Endodermal cell (in vitro differentiated cells): ENCODE results near the gene AGAP3. TPM values are rescaled to one million over a fixed set of nuclear protein-coding genes. Genes with fewer than 3 reads are reported as not detected.

ENCODE experiments used
- DNase-seq: peaks from one replicate; pipeline ENCODE4 v3.0.0-alpha.2; 2017
- H3K27ac ChIP-seq: 2 replicates; pipeline ENCODE4 v1.5.1; 2013; ENCODE audit warnings: mild to moderate bottlenecking, low read depth, low read length, moderate library complexity
- H3K27me3 ChIP-seq: 2 replicates; pipeline ENCODE4 v1.6.1; 2013; ENCODE audit warnings: mild to moderate bottlenecking, low read length, moderate library complexity; ENCODE audit not compliant: insufficient read depth, control insufficient read depth, poor library complexity, severe bottlenecking
- H3K36me3 ChIP-seq: 2 replicates; pipeline ENCODE4 v1.7.0; 2013; ENCODE audit warnings: mild to moderate bottlenecking, low read length, moderate library complexity; ENCODE audit not compliant: control insufficient read depth, insufficient read depth
- H3K4me1 ChIP-seq: one replicate; pipeline ENCODE4 v1.7.0; 2013; ENCODE audit warnings: low read length; ENCODE audit not compliant: control insufficient read depth, insufficient read depth
- H3K4me3 ChIP-seq: 2 replicates; pipeline ENCODE4 v1.5.1; 2013; ENCODE audit warnings: mild to moderate bottlenecking, low read length, moderate library complexity
- H3K9ac ChIP-seq: 2 replicates; pipeline ENCODE4 v1.6.1; 2013; ENCODE audit warnings: mild to moderate bottlenecking, low read length, moderate library complexity; ENCODE audit not compliant: poor library complexity, severe bottlenecking; ENCODE audit errors: extremely low read depth
- H3K9me3 ChIP-seq: 2 replicates; pipeline ENCODE4 v1.6.1; 2013; ENCODE audit warnings: mild to moderate bottlenecking, low read length, moderate library complexity; ENCODE audit not compliant: control insufficient read depth
- H3K27ac Mint-ChIP-seq: 2 replicates; pipeline ENCODE4 v1.8.0; 2020; ENCODE audit warnings: mixed read lengths
- H3K27me3 Mint-ChIP-seq: 2 replicates; pipeline ENCODE4 v1.8.0; 2021; ENCODE audit warnings: mild to moderate bottlenecking, mixed read lengths; ENCODE audit not compliant: insufficient read depth
- H3K36me3 Mint-ChIP-seq: 2 replicates; pipeline ENCODE4 v1.8.0; 2020; ENCODE audit warnings: low read depth, mixed read lengths
- H3K4me1 Mint-ChIP-seq: 2 replicates; pipeline ENCODE4 v1.8.0; 2020; ENCODE audit warnings: mixed read lengths
- H3K4me3 Mint-ChIP-seq: 2 replicates; pipeline ENCODE4 v1.8.0; 2020; ENCODE audit warnings: mild to moderate bottlenecking, moderate library complexity, mixed read lengths
- H3K9me3 Mint-ChIP-seq: 2 replicates; pipeline ENCODE4 v1.8.0; 2020; ENCODE audit warnings: mild to moderate bottlenecking, mixed read lengths
- CTCF ChIP-seq: fragments of 200-600 bp; sonication (generic); conservative IDR thresholded peaks from 2 replicates; pipeline ENCODE4 v1.5.0; 2021; ENCODE audit warnings: antibody characterized with exemption, mild to moderate bottlenecking
- WGBS, 2 experiments: methylation state at CpG; one replicate each; pipeline versions ENCODE4 v1.1.5 to v1.1.7; 2013; ENCODE audit warnings: missing lambda C conversion rate in 2 of 2, mixed read lengths in 1 of 2; ENCODE audit not compliant: insufficient coverage in 1 of 2, insufficient read length in 1 of 2; 5-methylcytosine and 5-hydroxymethylcytosine counted together
- total RNA-seq, 2 donors: library from RNA; stranded (reverse); fragmentation: NEBNext Ultra II Directional in 1 of 2; extraction: Animal tissue kit (Norgen Biotek cat#: 25700) in 1 of 2; gene quantifications; 2 replicates in 1 of 2; 3 replicates in 1 of 2; pipeline ENCODE4 v1.2.1, GENCODE V29; 2021

Gene AGAP3
- total RNA-seq, 2 donors from 2014 or later: 113 to 116 TPM

DNA sequence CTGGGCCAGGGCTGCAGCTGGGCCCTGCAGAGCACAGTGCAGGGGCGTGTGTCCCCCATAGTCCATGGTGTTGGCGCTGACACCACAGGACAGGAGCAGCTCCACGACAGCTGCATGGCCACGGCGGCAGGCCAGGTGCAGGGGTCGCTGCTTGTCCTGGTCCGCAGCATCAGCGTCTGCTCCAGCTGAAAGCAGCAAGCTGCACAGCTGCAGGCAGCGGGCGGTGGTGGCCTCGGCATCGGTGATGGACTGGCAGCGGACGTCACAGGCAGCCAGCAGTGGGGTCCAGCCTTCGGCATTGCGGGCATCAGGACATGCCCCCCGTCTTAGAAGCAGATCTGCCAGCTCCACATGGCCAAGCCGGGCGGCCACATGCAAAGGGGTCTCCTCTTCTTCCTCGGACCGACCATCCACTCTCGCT, 94.7 kb downstream of the AGAP3 start:
- Histone ChIP-seq H3K9me3 (no peaks in the 10 kb centered on the region), H3K36me3 (no peaks in the 10 kb centered on the region), H3K4me1 (no peaks in the 10 kb centered on the region), H3K27me3 (peaks cover 10% of the 10 kb centered on the region), H3K27ac (no peak overlapping the region), H3K9ac (no peak overlapping the region), H3K4me3 (no peak overlapping the region)
- H3K27ac Mint-ChIP-seq: no peak overlapping the region
- 91% methylated on average over 20 to 22 of the region's 22 CpGs for WGBS, 2 experiments
- H3K4me3 Mint-ChIP-seq: no peak overlapping the region
- H3K27me3 Mint-ChIP-seq: peaks cover 48% of the 10 kb centered on the region
- peaks cover 2% of the 10 kb centered on the region for H3K4me1 Mint-ChIP-seq
- peak; percentile 37 for DNase-seq
- H3K36me3 Mint-ChIP-seq: no peaks in the 10 kb centered on the region
- TF ChIP-seq CTCF: no peak
- H3K9me3 Mint-ChIP-seq: no peaks in the 10 kb centered on the region

GRCh38 chr7:151185762-151186639, 99.7 kb downstream of the AGAP3 start:
- Mint-ChIP-seq H3K4me1 (no peaks in the 10 kb centered on the region), H3K27ac (no peak overlapping the region), H3K4me3 (no peak overlapping the region), H3K9me3 (no peaks in the 10 kb centered on the region), H3K27me3 (peaks cover 26% of the 10 kb centered on the region), H3K36me3 (no peaks in the 10 kb centered on the region)
- Histone ChIP-seq H3K4me1 (no peaks in the 10 kb centered on the region), H3K4me3 (no peak overlapping the region), H3K9me3 (no peaks in the 10 kb centered on the region), H3K27me3 (peaks cover 9% of the 10 kb centered on the region), H3K36me3 (no peaks in the 10 kb centered on the region), H3K9ac (no peak overlapping the region), H3K27ac (no peak overlapping the region)
- no peak for TF ChIP-seq CTCF
- no peak for DNase-seq
- WGBS, 2 experiments: 94 to 100% methylated on average over 3 to 16 of the region's 16 CpGs

DNA sequence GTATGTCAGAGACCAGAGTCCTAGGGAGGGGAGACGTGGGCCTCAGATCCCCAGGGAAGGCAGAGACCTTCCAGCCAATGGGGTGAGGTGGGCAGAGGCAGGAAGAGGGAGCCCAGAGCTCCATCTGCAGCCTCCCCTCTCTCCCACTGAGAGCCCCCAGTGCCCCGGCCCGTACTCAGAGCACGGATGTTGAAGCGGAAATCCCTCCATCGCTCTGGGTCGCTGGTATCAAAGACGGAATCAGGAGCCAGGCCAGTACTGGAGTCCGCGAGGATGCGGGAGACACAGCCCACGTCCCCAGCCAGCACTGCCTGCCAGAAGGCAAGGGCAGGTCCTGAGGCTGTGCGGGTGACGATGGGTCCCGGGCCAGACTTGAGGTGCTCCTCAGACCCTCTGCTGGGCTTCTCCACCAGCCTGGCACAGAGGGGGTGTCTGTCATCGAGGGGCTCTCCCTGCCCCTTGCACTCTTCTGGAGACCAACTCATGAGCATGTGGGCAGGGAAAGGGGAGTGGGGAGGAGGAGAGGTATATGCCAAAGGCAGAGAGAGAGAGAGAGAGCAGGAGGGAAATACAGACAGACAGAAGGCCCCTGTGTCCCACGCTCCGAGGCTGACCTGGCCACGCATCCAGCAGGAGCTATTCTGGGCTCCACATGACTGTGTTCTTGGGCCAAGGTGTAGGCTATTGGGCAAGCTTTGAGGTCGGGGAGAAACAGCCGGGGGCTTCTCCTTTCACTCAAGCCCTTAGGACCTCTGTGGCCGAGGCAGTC, 100.5 kb downstream of the AGAP3 start, which contains the start of gene ASB10:
TSS of gene ASB10 (minus strand) at position 611 of the 769 bp plus-strand sequence. CDS start at position 491, 120 bp downstream.
- Histone ChIP-seq H3K27ac (no peak within 1 kb of the TSS), H3K4me3 (no peak within 1 kb of the TSS), H3K9ac (no peak within 1 kb of the TSS), H3K36me3 (no peaks in the 10 kb centered on the region), H3K9me3 (no peaks in the 10 kb centered on the region), H3K27me3 (peaks cover 9% of the 10 kb centered on the region), H3K4me1 (no peaks in the 10 kb centered on the region)
- Mint-ChIP-seq H3K27ac (no peak within 1 kb of the TSS), H3K4me1 (no peaks in the 10 kb centered on the region), H3K36me3 (no peaks in the 10 kb centered on the region), H3K27me3 (peaks cover 25% of the 10 kb centered on the region), H3K9me3 (no peaks in the 10 kb centered on the region), H3K4me3 (no peak within 1 kb of the TSS)
- no peak for DNase-seq
- 86 to 88% methylated on average over 9 to 22 of the region's 22 CpGs for WGBS, 2 experiments
- no peak for TF ChIP-seq CTCF
